H1 (cell line): ENCODE data around the gene MATK. TPM values are rescaled to one million over a fixed set of nuclear protein-coding genes. Genes with fewer than 3 reads are reported as not detected.

ENCODE experiments used
- CTCF ChIA-PET: fragments of 300-600 bp; sonication (Branson Sonifier 250); formaldehyde crosslinking; loops from one replicate; lab custom pipeline; 2021; ENCODE audit not compliant: partially characterized antibody; lab: Charles Lee
- POLR2A ChIA-PET: fragments of 300-600 bp; sonication (Branson Sonifier 250); formaldehyde crosslinking; loops from one replicate; lab custom pipeline; 2021; ENCODE audit warnings: inconsistent platforms; ENCODE audit not compliant: partially characterized antibody; lab: Charles Lee
- DNase-seq, 2 experiments: peaks; one replicate each; pipeline versions ENCODE4 v3.0.0 to v3.0.0-alpha.2; 2010 to 2022; ENCODE audit warnings: low spot score in 2 of 2, low read depth in 1 of 2, mixed read lengths in 1 of 2
- FAIRE-seq: peaks from 2 replicates; lab custom pipeline; 2011; peaks lifted over from hg19 to GRCh38; lab: Jason Lieb, UNC
- H2AFZ ChIP-seq: 2 replicates; pipeline ENCODE4 v1.8.1; 2012; ENCODE audit warnings: low read length, inconsistent platforms
- H2AK5ac ChIP-seq: 2 replicates; pipeline ENCODE4 v1.6.1; 2013; ENCODE audit warnings: low read depth, low read length
- H2BK120ac ChIP-seq: replicated peaks from 2 replicates; pipeline ENCODE3; 2013; ENCODE audit warnings: low read depth, low read length, inconsistent platforms
- H2BK12ac ChIP-seq: 2 replicates; pipeline ENCODE4 v1.6.1; 2013; ENCODE audit warnings: low read depth, low read length
- H2BK15ac ChIP-seq: 2 replicates; pipeline ENCODE4 v1.6.1; 2013; ENCODE audit warnings: low read length
- H2BK20ac ChIP-seq: 2 replicates; pipeline ENCODE4 v1.6.1; 2013; ENCODE audit warnings: low read length
- H2BK5ac ChIP-seq: 2 replicates; pipeline ENCODE4 v1.6.1; 2013; ENCODE audit warnings: low read depth, low read length
- H3K14ac ChIP-seq: 2 replicates; pipeline ENCODE4 v1.6.1; 2013; ENCODE audit warnings: inconsistent platforms; ENCODE audit not compliant: insufficient read length
- H3K18ac ChIP-seq: 2 replicates; pipeline ENCODE4 v1.6.1; 2013; ENCODE audit warnings: low read length; ENCODE audit errors: extremely low read depth
- H3K23ac ChIP-seq: 2 replicates; pipeline ENCODE4 v1.6.1; 2013; ENCODE audit warnings: inconsistent platforms; ENCODE audit not compliant: insufficient read length
- H3K23me2 ChIP-seq: 2 replicates; pipeline ENCODE4 v1.6.1; 2013; ENCODE audit warnings: low read depth, low read length
- H3K27ac ChIP-seq: 2 replicates; pipeline ENCODE4 v1.6.1; 2011; ENCODE audit warnings: low read depth, low read length, inconsistent platforms
- H3K27me3 ChIP-seq, 4 experiments: replicated peaks in 1 of 4; 1 replicate in 1 of 4; 2 replicates in 3 of 4; pipeline versions ENCODE4 v1.6.1 to v1.8.1; 2011 to 2013; ENCODE audit warnings: low read length in 3 of 4, mild to moderate bottlenecking in 3 of 4, inconsistent platforms in 2 of 4, mixed read lengths in 2 of 4, moderate library complexity in 1 of 4; ENCODE audit not compliant: control insufficient read depth in 3 of 4, insufficient read depth in 3 of 4; ENCODE audit errors: extremely low read depth in 1 of 4
- H3K36me3 ChIP-seq, 4 experiments: 2 replicates each; pipeline versions ENCODE4 v1.6.1 to v1.8.1; 2011 to 2013; ENCODE audit warnings: mild to moderate bottlenecking in 4 of 4, low read length in 3 of 4, moderate library complexity in 2 of 4, control low read depth in 1 of 4, inconsistent platforms in 1 of 4; ENCODE audit not compliant: insufficient read depth in 4 of 4, control insufficient read depth in 2 of 4
- H3K4ac ChIP-seq: replicated peaks from 2 replicates; pipeline ENCODE3; 2013; ENCODE audit warnings: low read length, low read depth, mixed read lengths, inconsistent platforms; ENCODE audit not compliant: insufficient read length
- H3K4me1 ChIP-seq, 4 experiments: replicated peaks in 1 of 4; 1 replicate in 1 of 4; 2 replicates in 3 of 4; pipeline versions ENCODE4 v1.6.1 to v1.8.1; 2011 to 2013; ENCODE audit warnings: low read length in 3 of 4, inconsistent platforms in 2 of 4, mixed read lengths in 1 of 4; ENCODE audit not compliant: insufficient read depth in 4 of 4, control insufficient read depth in 3 of 4
- H3K4me2 ChIP-seq, 2 experiments: 2 replicates each; pipeline versions ENCODE4 v1.6.1 to v1.8.1; 2011 to 2013; ENCODE audit warnings: low read depth in 2 of 2, low read length in 2 of 2, control low read depth in 1 of 2, inconsistent platforms in 1 of 2, mild to moderate bottlenecking in 1 of 2; ENCODE audit not compliant: insufficient read depth in 1 of 2
- H3K4me3 ChIP-seq, 4 experiments: fragments of 200-600, 300-600 bp in 1 of 4; sonication (generic), shearing (Covaris generic), sonication (Bioruptor Twin) in 1 of 4; 2 replicates each; pipeline versions ENCODE4 v1.5.1 to v1.8.1; 2011 to 2016; ENCODE audit warnings: low read length in 4 of 4, low read depth in 3 of 4, control low read depth in 2 of 4, inconsistent platforms in 2 of 4, mild to moderate bottlenecking in 2 of 4, mixed read lengths in 1 of 4, moderate library complexity in 1 of 4; ENCODE audit not compliant: insufficient read depth in 2 of 4; ENCODE audit errors: extremely low read depth in 1 of 4
- H3K56ac ChIP-seq: replicated peaks from 2 replicates; pipeline ENCODE3; 2013; ENCODE audit warnings: low read depth, mild to moderate bottlenecking, mixed read lengths, low read length, inconsistent platforms; ENCODE audit not compliant: insufficient read length
- H3K79me1 ChIP-seq: 2 replicates; pipeline ENCODE4 v1.6.1; 2013; ENCODE audit warnings: low read depth, low read length, control low read depth
- H3K79me2 ChIP-seq, 2 experiments: 2 replicates each; pipeline versions ENCODE4 v1.6.1 to v1.8.1; 2012 to 2013; ENCODE audit warnings: low read length in 2 of 2, mild to moderate bottlenecking in 2 of 2, inconsistent platforms in 1 of 2; ENCODE audit not compliant: insufficient read depth in 2 of 2, control insufficient read depth in 1 of 2
- H3K9ac ChIP-seq, 4 experiments: replicated peaks in 1 of 4; 1 replicate in 1 of 4; 2 replicates in 3 of 4; pipeline versions ENCODE4 v1.6.1 to v1.8.1; 2011 to 2013; ENCODE audit warnings: low read depth in 3 of 4, low read length in 3 of 4, control low read depth in 2 of 4, mild to moderate bottlenecking in 2 of 4, moderate library complexity in 2 of 4, inconsistent platforms in 1 of 4; ENCODE audit errors: extremely low read depth in 1 of 4
- H3K9me3 ChIP-seq, 2 experiments: 2 replicates each; pipeline versions ENCODE4 v1.6.1 to v1.8.1; 2012 to 2013; ENCODE audit warnings: mild to moderate bottlenecking in 2 of 2, moderate library complexity in 2 of 2, control low read depth in 1 of 2, inconsistent platforms in 1 of 2, low read depth in 1 of 2, low read length in 1 of 2, mixed read lengths in 1 of 2; ENCODE audit not compliant: insufficient read depth in 2 of 2
- H4K20me1 ChIP-seq, 2 experiments: replicated peaks in 1 of 2; 2 replicates each; pipeline versions ENCODE3 to v1.8.1; 2011 to 2013; ENCODE audit warnings: inconsistent platforms in 2 of 2, low read length in 2 of 2, mild to moderate bottlenecking in 1 of 2; ENCODE audit not compliant: insufficient read depth in 2 of 2, control insufficient read depth in 1 of 2
- H4K5ac ChIP-seq: 2 replicates; pipeline ENCODE4 v1.6.1; 2013; ENCODE audit warnings: low read length, low read depth, mixed read lengths, inconsistent platforms; ENCODE audit not compliant: insufficient read length
- H4K8ac ChIP-seq: 2 replicates; pipeline ENCODE4 v1.8.0; 2013; ENCODE audit warnings: mild to moderate bottlenecking, moderate library complexity, low read length, inconsistent platforms; ENCODE audit not compliant: insufficient read depth; ENCODE audit errors: extremely low read depth
- H4K91ac ChIP-seq: replicated peaks from 2 replicates; pipeline ENCODE3; 2013; ENCODE audit warnings: low read length, mixed read lengths, inconsistent platforms; ENCODE audit not compliant: insufficient read length
- ASH2L ChIP-seq: fragments of 200-600, 300-600 bp; sonication (generic); IDR thresholded peaks from one replicate; pipeline ENCODE4 v1.7.1; 2017; ENCODE audit warnings: low read length
- ATF3 ChIP-seq: IDR thresholded peaks from 2 replicates; pipeline ENCODE4 v1.6.1; 2011; ENCODE audit warnings: low read depth, mild to moderate bottlenecking, low read length; ENCODE audit not compliant: insufficient read depth
- BCL11A ChIP-seq, 2 experiments: IDR thresholded peaks; one replicate each; pipeline ENCODE4 v1.6.1; 2011; ENCODE audit warnings: low read depth in 2 of 2, low read length in 2 of 2, mild to moderate bottlenecking in 2 of 2
- CTBP2 ChIP-seq: IDR thresholded peaks from 2 replicates; pipeline ENCODE4 v1.7.0; 2011; ENCODE audit warnings: borderline replicate concordance, mild to moderate bottlenecking, moderate library complexity, mixed read lengths, low read length; ENCODE audit not compliant: insufficient read depth, insufficient read length
- E2F6 ChIP-seq: IDR thresholded peaks from 2 replicates; pipeline ENCODE4 v1.6.1; 2012; ENCODE audit warnings: inconsistent platforms
- POU5F1 ChIP-seq: IDR thresholded peaks from 2 replicates; pipeline ENCODE4 v1.6.1; 2011; ENCODE audit warnings: low read depth, mild to moderate bottlenecking, low read length, moderate library complexity
- RAD21 ChIP-seq, 2 experiments: IDR thresholded peaks in 1 of 2; conservative IDR thresholded peaks in 1 of 2; 2 replicates each; pipeline ENCODE4 v1.6.1; 2011; ENCODE audit warnings: low read depth in 2 of 2, low read length in 2 of 2, improper control_type of control experiment in 1 of 2, inconsistent platforms in 1 of 2, mild to moderate bottlenecking in 1 of 2, moderate library complexity in 1 of 2
- RFX5 ChIP-seq: IDR thresholded peaks from 2 replicates; pipeline ENCODE4 v1.6.1; 2011; ENCODE audit warnings: low read depth, low read length, improper control_type of control experiment, borderline replicate concordance
- SIN3A ChIP-seq, 2 experiments: IDR thresholded peaks in 1 of 2; conservative IDR thresholded peaks in 1 of 2; 2 replicates each; pipeline ENCODE4 v1.6.1; 2011 to 2012; ENCODE audit warnings: low read length in 2 of 2, improper control_type of control experiment in 1 of 2, low read depth in 1 of 2, mild to moderate bottlenecking in 1 of 2
- SRF ChIP-seq: IDR thresholded peaks from 2 replicates; pipeline ENCODE4 v1.6.1; 2011; ENCODE audit warnings: mild to moderate bottlenecking, low read depth, low read length, moderate library complexity
- TCF12 ChIP-seq: IDR thresholded peaks from 2 replicates; pipeline ENCODE4 v1.6.1; 2011; ENCODE audit warnings: low read depth, mild to moderate bottlenecking, low read length
- YY1 ChIP-seq: IDR thresholded peaks from 2 replicates; pipeline ENCODE4 v1.6.1; 2011; ENCODE audit warnings: low read depth, mild to moderate bottlenecking, low read length
- WGBS, 2 experiments: shearing (Covaris generic) in 1 of 2; methylation state at CpG; one replicate each; pipeline versions ENCODE4 v1.1.6 to v1.1.7; 2013 to 2015; ENCODE audit warnings: low lambda C conversion rate in 2 of 2, mixed read lengths in 2 of 2, inconsistent platforms in 1 of 2, low coverage in 1 of 2, missing lambda C conversion rate in 1 of 2; ENCODE audit not compliant: insufficient replicate concordance in 2 of 2, insufficient coverage in 1 of 2, insufficient read length in 1 of 2; ENCODE audit errors: extremely low coverage in 1 of 2, missing lambda C conversion rate in 1 of 2; 5-methylcytosine and 5-hydroxymethylcytosine counted together
- polyA plus RNA-seq, 7 experiments: library from polyadenylated mRNA; depleted of rRNA in 3 of 7; stranded (reverse) in 5 of 7; unstranded in 2 of 7; fragments of >200 nt in 5 of 7; fragments of 200-250 nt in 2 of 7; gene quantifications; 1 replicate in 5 of 7; 2 replicates in 1 of 7; 4 replicates in 1 of 7; pipeline versions ENCODE4 v1.2.1 to v1.2.3, GENCODE V29; 2011 to 2013; ENCODE audit warnings: missing spikeins in 2 of 7, mixed read lengths in 2 of 7
- total RNA-seq: library from RNA; stranded (reverse); fragmentation: NEBNext Ultra II Directional; extraction: Animal tissue kit (Norgen Biotek cat#: 25700); gene quantifications from 2 replicates; pipeline ENCODE4 v1.2.1, GENCODE V29; 2021

Gene MATK
- total and polyA plus RNA-seq, 2 of the 8 experiments (the other 6 are each of a cell fraction or from before 2014, with no cell fraction given): 20.5 to 21.4 TPM

GRCh38 chr19:3798137-3798536 lies 12.0 kb upstream of the MATK start:
- Histone ChIP-seq H3K14ac (no peak overlapping the region), H3K9me3 (peaks cover 4 to 6% of the 10 kb centered on the region in 2 experiments; a peak in 2 of 4 replicates), H3K18ac (no peak overlapping the region), H3K79me2 (no peaks in the 10 kb centered on the region), H3K27me3 (peaks cover 0 to 6% (median 4%) of the 10 kb centered on the region in 4 experiments; a peak in 5 of 7 replicates), H4K20me1 (no peaks in the 10 kb centered on the region), H3K4me1 (peaks cover 0 to 3% (median 1%) of the 10 kb centered on the region in 4 experiments; a peak in 3 of 7 replicates), H3K4ac (no peak overlapping the region), H3K4me2 (no peak overlapping the region), H2BK15ac (no peak overlapping the region), H3K36me3 (no peaks in the 10 kb centered on the region), H4K8ac (no peak overlapping the region; the same call in 1 of the 2 replicates), H3K79me1 (no peaks in the 10 kb centered on the region), H3K4me3 (no peak overlapping the region), H3K9ac (no peak overlapping the region), H2BK120ac (no peak overlapping the region), H2BK20ac (no peak overlapping the region), H3K23ac (no peak overlapping the region), H4K5ac (no peak overlapping the region), H3K23me2 (peaks cover 6% of the 10 kb centered on the region; the same call in 1 of the 2 replicates), H2BK12ac (no peak overlapping the region), H3K27ac (no peak overlapping the region), H2AFZ (no peak overlapping the region), H4K91ac (no peak overlapping the region), H3K56ac (no peak overlapping the region), H2AK5ac (no peak overlapping the region), H2BK5ac (no peak overlapping the region)
- WGBS, 2 experiments: 83% methylated on average over 6 of the region's 6 CpGs; no CpG with 5 or more reads in 1 of the 2 experiments
- ChIA-PET POLR2A (interaction anchor here (1.4 kb wide), 1 partner anchor 66 kb away, joined by 5 read pairs; no protein-coding TSS in a partner anchor), CTCF (interaction anchor here (0.9 to 2.6 kb wide), 6 partner anchors 10 to 51 kb away, joined by 3 to 13 read pairs (median 4); no protein-coding TSS in a partner anchor)
- FAIRE-seq: no peak
- no peak for DNase-seq
- TF ChIP-seq SRF (no peak), E2F6 (no peak), RFX5 (no peak), ASH2L (no peak), POU5F1 (no peak), RAD21 (IDR thresholded peaks at IDR 0.05 in 1 of 2, conservative IDR thresholded peaks at IDR 0.05 in 1 of 2; ENCODE audit: low read depth in 2 of 2, low read length in 2 of 2) (no peak), BCL11A (IDR thresholded peaks at IDR 0.05; ENCODE audit: low read depth in 2 of 2, low read length in 2 of 2) (no peak), CTBP2 (no peak), SIN3A (conservative IDR thresholded peaks at IDR 0.05 in 1 of 2, IDR thresholded peaks at IDR 0.05 in 1 of 2; ENCODE audit: low read depth in 1 of 2, low read length in 2 of 2) (no peak), YY1 (no peak), ATF3 (no peak), TCF12 (no peak)
